ENCODE data around the gene PGM5. TPM values are rescaled to one million over a fixed set of nuclear protein-coding genes. Genes with fewer than 3 reads are reported as not detected.

The PGM5 gene
- total and polyA plus RNA-seq, 2 of the 8 experiments (the other 6 are each of a cell fraction or from before 2014, with no cell fraction given) = not detected

DNA sequence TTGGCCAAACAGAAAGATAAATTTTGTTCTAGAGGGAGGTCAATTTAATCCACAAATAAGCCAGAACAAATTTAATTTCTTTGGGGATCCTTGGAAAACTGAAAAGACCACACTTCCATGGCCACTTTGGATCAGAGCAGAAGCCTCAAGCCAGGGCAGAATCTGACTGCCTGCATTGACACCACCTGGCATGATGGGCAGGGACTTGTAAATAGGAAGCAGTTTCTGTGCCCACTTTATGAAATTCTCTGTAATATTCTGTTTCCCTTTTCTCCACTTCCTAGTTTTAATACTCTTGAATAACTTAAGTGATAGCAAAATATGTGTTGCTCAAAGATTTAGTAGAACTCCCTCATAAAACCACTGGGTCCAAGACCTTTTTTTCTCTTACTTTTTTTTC, 191.0 kb downstream of the PGM5 start:
- TF ChIP-seq CREB1 (IDR thresholded peaks at IDR 0.05) (no peak), BCL11A (IDR thresholded peaks at IDR 0.05; ENCODE audit: low read depth in 2 of 2, low read length in 2 of 2) (no peak), GABPA (IDR thresholded peaks at IDR 0.05; ENCODE audit: borderline replicate concordance, insufficient read depth, low read length) (no peak), CHD2 (IDR thresholded peaks at IDR 0.05; ENCODE audit: low read length) (no peak), BRCA1 (IDR thresholded peaks at IDR 0.05; ENCODE audit: low read depth, low read length) (no peak), RNF2 (IDR thresholded peaks at IDR 0.05; ENCODE audit: borderline replicate concordance, low read depth, low read length, missing control alignments, poor library complexity, severe bottlenecking) (no peak), CHD1 (IDR thresholded peaks at IDR 0.05; ENCODE audit: low read depth, low read length) (no peak), EZH2 (IDR thresholded peaks at IDR 0.05; ENCODE audit: low read depth, low read length, severe bottlenecking) (no peak), ASH2L (IDR thresholded peaks at IDR 0.05; ENCODE audit: low read length) (no peak), GTF2F1 (IDR thresholded peaks at IDR 0.05; ENCODE audit: borderline replicate concordance, low read depth, low read length) (no peak), TAF7 (optimal IDR thresholded peaks at IDR 0.05; ENCODE audit: borderline replicate concordance, low read depth, low read length) (no peak), SIN3A (conservative IDR thresholded peaks at IDR 0.05 in 1 of 2, IDR thresholded peaks at IDR 0.05 in 1 of 2; ENCODE audit: low read depth in 1 of 2, low read length in 2 of 2) (no peak), PHF8 (conservative IDR thresholded peaks at IDR 0.05; ENCODE audit: low read depth, low read length) (no peak), CBX5 (IDR thresholded peaks at IDR 0.05; ENCODE audit: low read depth, low read length) (no peak), SRF (IDR thresholded peaks at IDR 0.05; ENCODE audit: low read depth, low read length) (no peak)
- Histone ChIP-seq H3K9me3 (ENCODE audit: insufficient read depth in 2 of 2, low read depth in 1 of 2, low read length in 1 of 2) (no peaks in the 10 kb centered on the region), H3K36me3 (ENCODE audit: control insufficient read depth in 2 of 4, insufficient read depth in 4 of 4, low read length in 3 of 4) (no peaks in the 10 kb centered on the region)

More for the DNA sequence above, 191.0 kb downstream of the PGM5 start:
- H2BK120ac ChIP-seq (replicated peaks; ENCODE audit: low read depth, low read length) = no peak overlapping the region
- H2BK15ac ChIP-seq (ENCODE audit: low read length) = no peak overlapping the region
- H4K8ac ChIP-seq (ENCODE audit: extremely low read depth, insufficient read depth, low read length) = no peak overlapping the region
- H2AK5ac ChIP-seq (ENCODE audit: low read depth, low read length) = no peak overlapping the region
- H2BK5ac ChIP-seq (ENCODE audit: low read depth, low read length) = no peak overlapping the region
- no peak overlapping the region for H2BK20ac ChIP-seq (ENCODE audit: low read length)
- H3K27me3 ChIP-seq (replicated peaks in 1 of 4; ENCODE audit: control insufficient read depth in 3 of 4, extremely low read depth in 1 of 4, insufficient read depth in 3 of 4, low read length in 3 of 4) = peaks cover 0 to 2% (median under 1%) of the 10 kb centered on the region in 4 experiments; a peak in 1 of 7 replicates
- H3K79me2 ChIP-seq (ENCODE audit: control insufficient read depth in 1 of 2, insufficient read depth in 2 of 2, low read length in 2 of 2) = no peaks in the 10 kb centered on the region
- POLR2A ChIA-PET (ENCODE audit: partially characterized antibody) = no interaction called here
- H4K5ac ChIP-seq (ENCODE audit: insufficient read length, low read depth, low read length) = no peak overlapping the region
- no peak overlapping the region for H3K4me3 ChIP-seq (ENCODE audit: extremely low read depth in 1 of 4, insufficient read depth in 2 of 4, low read depth in 3 of 4, low read length in 4 of 4)
- H3K18ac ChIP-seq (ENCODE audit: extremely low read depth, low read length) = no peak overlapping the region
- FAIRE-seq (no peak), DNase-seq (ENCODE audit: low read depth in 1 of 2, low spot score in 2 of 2) (no peak)
- no peaks in the 10 kb centered on the region for H3K79me1 ChIP-seq (ENCODE audit: low read depth, low read length)
- no peaks in the 10 kb centered on the region for H3K4me1 ChIP-seq (replicated peaks in 1 of 4; ENCODE audit: control insufficient read depth in 3 of 4, insufficient read depth in 4 of 4, low read length in 3 of 4)
- no peak overlapping the region for H3K14ac ChIP-seq (ENCODE audit: insufficient read length)
- no peak overlapping the region for H3K56ac ChIP-seq (replicated peaks; ENCODE audit: insufficient read length, low read depth, low read length)
- no peak overlapping the region for H3K23ac ChIP-seq (ENCODE audit: insufficient read length)
- H3K4ac ChIP-seq (replicated peaks; ENCODE audit: insufficient read length, low read depth, low read length) = no peak overlapping the region
- H4K20me1 ChIP-seq (replicated peaks in 1 of 2; ENCODE audit: control insufficient read depth in 1 of 2, insufficient read depth in 2 of 2, low read length in 2 of 2) = no peaks in the 10 kb centered on the region
- no peaks in the 10 kb centered on the region for H3K23me2 ChIP-seq (ENCODE audit: low read depth, low read length)
- no peak overlapping the region for H3K4me2 ChIP-seq (ENCODE audit: insufficient read depth in 1 of 2, low read depth in 2 of 2, low read length in 2 of 2)
- H2BK12ac ChIP-seq (ENCODE audit: low read depth, low read length) = no peak overlapping the region
- no peak overlapping the region for H4K91ac ChIP-seq (replicated peaks; ENCODE audit: insufficient read length, low read length)
- H3K9ac ChIP-seq (replicated peaks in 1 of 4; ENCODE audit: extremely low read depth in 1 of 4, low read depth in 3 of 4, low read length in 3 of 4) = no peak overlapping the region
- CTCF ChIA-PET (ENCODE audit: partially characterized antibody) = no interaction called here
- H3K27ac ChIP-seq (ENCODE audit: low read depth, low read length) = no peak overlapping the region
- H2AFZ ChIP-seq (ENCODE audit: low read length) = no peak overlapping the region
